GM21825 (cell line): Measurements from ENCODE around the gene CLK2.
A peak's percentile ranks its signal among the peaks of the same experiment; 100 is the strongest.
"Not testable (repeated sequence)": the region's sequence is repeated elsewhere in the genome, so short reads cannot be mapped to it uniquely, and the experiment has no call there.

Source experiments
- ATAC-seq: cut with Tn5 transposase; IDR thresholded peaks from one replicate; pipeline ENCODE4 v1.9.1; 2021; ENCODE audit warnings: mild to moderate bottlenecking, moderate library complexity; ENCODE audit not compliant: unreplicated experiment

Gene CLK2

DNA sequence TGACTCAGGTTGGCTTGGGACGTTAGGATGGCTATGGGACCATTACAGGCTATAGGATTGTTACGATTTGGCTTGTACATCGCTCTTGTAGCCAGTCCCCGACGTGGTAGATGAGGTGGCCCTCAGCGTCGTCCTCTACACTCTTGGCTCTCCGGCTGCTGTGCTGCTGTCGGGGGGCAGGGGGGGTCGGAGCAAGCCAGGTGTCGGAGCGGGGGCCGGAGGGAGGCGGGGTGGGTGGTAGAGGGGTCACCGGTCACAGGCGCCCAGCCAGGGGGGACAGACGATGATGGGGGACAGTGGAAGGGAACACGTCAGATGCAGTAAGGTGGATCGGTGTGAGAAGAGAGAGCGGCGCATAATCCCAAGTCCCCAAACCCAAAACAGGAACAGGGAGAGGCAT lies 4.7 kb downstream of the CLK2 start:
- ATAC-seq, result no peak

GRCh38 chr1:155267373-155267772 lies 5.9 kb downstream of the CLK2 start:
- ATAC-seq, result no peak

DNA sequence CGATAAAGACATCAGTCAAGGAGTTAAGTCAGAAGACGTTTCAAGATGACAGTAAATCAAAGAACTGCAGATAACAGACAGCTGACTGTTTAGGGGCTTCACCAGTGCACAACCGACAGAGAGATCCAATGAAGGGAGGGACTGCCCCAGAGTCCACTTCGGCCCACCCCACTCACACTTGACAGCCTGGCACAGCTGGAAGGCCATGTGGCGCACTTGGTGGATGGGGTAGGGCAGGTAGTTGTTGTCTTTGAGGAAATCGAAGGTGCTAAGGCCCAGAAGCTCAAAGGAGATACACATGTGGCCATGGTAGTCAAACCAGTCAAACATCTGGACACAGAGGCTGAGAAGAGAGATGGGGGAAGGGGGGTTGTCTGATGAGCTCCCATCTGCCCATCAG lies 6.8 kb downstream of the CLK2 start:
- ATAC-seq, result no peak

GRCh38 chr1:155263067-155263466 lies 10.2 kb downstream of the CLK2 start:
- no peak for ATAC-seq

DNA sequence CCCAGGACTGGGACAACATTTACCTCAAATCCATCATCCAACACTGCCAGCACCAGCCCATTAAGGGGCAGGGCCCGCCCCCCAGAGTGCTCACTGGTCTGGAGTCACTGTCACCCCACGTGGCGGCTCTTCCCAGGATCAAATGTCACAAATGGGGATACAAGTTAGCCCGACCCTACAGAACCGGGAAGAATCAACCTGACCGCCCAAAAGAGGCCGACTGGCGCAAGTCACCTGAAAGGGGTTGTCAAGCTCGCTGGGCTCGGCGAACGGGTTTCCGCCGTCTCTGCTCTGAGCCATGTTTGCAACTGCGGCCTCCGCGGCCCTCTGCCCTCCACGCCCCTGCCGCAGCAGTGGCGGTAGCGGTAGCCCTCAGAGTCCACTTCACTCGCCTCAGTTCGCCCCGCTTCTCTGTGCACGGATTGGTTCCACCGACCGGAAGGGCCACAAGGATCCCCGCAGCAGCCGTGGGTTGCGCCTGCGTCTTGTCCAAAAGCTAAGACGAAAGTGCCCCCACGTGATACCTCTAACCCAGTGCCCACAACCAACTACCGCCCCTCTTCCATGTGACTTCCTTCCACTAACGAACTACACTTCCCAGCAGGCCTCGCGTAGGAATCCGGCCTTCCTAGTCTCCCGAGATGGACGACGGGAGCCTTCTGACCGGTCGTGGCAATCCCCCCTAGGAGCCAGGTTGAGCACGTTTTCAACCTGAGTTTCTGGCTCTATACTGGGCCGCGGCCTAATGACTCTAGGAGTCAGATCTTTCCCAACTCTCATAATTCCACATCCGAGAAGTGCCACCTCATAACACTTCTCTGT lies 11.2 kb downstream of the CLK2 start, which contains the start of gene SCAMP3:
SCAMP3 (minus strand) TSS at position 509 of the 822 bp plus-strand sequence; CDS start at position 300, 209 bp downstream.
- ATAC-seq, result peak; percentile 82

- ATAC-seq, result peak; percentile 8
Observed at GRCh38 chr1:155261493-155261851, 11.8 kb downstream of the CLK2 start.

DNA sequence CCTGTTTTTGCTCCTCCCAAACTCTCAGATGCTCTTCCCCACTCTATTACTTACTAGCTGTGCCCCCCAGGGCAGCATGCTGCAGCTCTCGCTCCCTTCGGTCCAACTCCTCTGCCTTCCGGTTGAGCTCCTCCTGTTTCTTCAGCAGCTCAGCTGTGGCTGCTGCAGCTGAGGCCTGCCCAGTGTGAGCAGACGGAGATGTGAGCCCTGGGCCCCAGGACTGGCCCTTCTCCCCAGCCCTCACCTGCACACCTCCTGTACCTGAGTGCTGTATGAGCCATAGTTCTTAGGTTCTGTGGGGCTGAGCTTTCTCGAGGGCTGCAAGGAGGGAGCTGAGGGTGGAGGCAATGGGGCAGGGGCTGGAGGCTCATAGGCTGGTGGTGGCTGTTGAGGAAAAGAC lies 13.0 kb downstream of the CLK2 start:
- ATAC-seq, result no peak

- no peak for ATAC-seq
Observed at GRCh38 chr1:155256058-155256852, 17.0 kb downstream of the CLK2 start.

DNA sequence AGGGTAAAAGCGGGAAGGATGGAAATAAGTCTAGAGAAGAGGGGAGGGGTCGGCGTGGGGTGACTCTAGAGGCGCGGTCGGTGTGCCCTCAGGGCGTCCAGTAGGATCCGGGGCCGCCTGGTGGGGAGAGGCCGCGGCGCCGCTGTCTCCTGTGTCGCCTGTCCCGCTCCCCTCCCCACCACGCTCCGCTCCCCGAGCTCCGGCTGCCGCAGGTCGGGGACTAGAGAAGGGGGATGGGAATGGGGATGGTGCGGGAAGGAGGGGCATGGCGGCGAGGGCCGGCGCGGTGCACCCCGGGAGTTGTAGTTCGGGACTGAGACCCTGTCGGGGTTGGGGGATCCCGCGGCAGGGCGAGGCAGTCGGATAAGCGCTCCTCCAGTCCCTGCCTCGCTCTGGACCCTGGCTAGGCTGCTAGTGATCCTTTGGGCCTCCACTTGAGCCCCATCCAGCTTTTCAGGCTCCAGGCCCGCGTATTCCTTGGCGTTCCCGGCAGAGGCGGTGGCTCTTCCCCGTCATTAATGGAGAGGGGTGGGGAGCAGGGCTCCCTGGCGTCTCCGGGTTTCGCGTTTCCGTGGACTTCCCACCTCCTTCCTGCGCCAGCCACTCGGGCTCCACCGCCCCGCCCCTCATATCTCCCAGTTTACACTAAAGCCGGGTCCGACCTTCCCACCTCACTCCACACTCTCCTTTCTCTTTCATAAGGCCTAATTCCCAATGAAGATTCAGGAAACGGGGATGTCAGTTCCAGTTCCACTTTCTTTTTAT lies 17.9 kb downstream of the CLK2 start, which contains the start of gene ENTREP3:
ENTREP3 (minus strand) TSS at position 241 of the 765 bp plus-strand sequence. CDS start 606 bp downstream, outside the sequence.
- peak; percentile 53 for ATAC-seq

GRCh38 chr1:155254714-155255242 lies 18.5 kb downstream of the CLK2 start:
- no peak for ATAC-seq

GRCh38 chr1:155254228-155254713 lies 19.0 kb downstream of the CLK2 start:
- no peak for ATAC-seq

DNA sequence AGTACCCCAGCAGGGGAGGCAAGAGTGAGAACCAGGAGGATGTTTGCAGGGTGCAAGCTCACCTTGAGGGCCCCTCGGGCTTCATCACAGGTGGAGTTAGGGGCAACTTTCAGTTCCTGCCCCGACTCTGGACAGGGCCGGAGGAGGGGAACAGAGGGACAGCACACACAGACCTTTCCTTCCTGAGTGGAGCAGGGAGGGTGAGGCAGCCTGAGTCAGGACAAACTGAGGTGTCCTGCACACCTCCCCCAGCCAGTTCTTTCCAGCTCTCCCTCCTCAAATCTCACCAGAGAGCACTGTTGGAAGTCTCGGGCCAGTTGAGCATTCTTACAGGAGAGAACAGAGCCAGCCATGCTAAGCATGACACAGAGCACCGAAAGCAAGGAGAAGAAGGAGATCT lies 19.5 kb downstream of the CLK2 start:
- no peak for ATAC-seq

DNA sequence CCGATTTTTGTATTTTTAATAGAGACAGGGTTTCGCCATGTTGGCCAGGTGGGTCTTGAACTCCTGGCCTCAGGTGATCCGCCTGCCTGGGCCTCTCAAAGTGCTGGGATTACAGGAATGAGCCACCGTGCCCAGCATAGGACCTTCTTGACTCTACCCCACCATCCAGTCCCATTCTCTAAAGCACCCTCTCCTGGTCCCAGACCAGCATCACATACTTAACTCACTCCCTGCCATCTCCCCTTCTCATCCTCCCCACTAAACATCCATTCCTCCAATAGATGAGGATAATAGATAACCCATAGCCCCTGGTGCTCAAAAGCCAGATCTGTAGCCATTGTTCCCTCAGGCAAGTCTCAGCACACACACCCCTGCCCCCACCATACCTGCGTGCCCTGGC lies 20.1 kb downstream of the CLK2 start:
- ATAC-seq, result no peak

- ATAC-seq, result no peak
Observed at GRCh38 chr1:155251566-155251965, 21.7 kb downstream of the CLK2 start.

DNA sequence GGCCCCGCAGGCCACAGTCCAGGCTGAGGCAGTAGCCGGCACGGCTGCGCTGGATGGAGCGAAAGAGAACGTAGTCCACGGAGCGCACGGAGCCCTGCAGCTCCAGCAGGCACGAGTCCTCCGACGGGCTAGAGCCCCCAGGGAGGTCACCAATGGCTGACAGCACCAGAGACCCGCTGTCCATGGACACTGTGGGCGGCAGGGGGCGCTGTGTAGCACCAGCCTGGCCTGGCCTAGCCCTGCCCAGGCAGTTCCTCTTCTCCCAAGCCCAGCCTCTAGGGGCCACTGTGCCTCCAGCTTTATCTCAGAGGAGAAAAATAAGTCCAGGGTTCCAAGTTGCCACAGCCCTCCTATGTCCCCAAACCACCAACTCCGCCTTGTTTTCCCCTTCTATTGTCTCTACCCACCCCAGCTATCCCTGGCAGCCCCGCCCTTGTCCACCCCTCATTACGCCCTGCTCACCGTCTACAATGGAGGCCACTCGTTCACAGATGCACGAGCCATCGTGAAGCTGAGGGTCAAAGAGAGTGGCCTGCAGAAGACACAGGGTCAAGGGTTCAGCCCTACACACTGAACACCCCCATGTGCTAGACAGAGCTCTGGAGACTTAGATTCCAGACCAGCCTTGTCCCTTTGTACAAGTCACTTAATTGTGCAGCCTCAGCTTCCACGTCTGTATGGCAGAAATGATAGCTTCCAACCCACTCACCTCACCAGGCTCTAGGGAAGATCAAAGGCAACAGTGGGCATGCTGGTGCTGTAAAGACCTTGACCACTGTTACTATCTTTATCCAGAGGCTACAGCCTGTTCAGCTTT lies 22.5 kb downstream of the CLK2 start:
- ATAC-seq, result peak; percentile 74

GRCh38 chr1:155250246-155250632 lies 23.1 kb downstream of the CLK2 start:
- ATAC-seq, result peak; percentile 16

DNA sequence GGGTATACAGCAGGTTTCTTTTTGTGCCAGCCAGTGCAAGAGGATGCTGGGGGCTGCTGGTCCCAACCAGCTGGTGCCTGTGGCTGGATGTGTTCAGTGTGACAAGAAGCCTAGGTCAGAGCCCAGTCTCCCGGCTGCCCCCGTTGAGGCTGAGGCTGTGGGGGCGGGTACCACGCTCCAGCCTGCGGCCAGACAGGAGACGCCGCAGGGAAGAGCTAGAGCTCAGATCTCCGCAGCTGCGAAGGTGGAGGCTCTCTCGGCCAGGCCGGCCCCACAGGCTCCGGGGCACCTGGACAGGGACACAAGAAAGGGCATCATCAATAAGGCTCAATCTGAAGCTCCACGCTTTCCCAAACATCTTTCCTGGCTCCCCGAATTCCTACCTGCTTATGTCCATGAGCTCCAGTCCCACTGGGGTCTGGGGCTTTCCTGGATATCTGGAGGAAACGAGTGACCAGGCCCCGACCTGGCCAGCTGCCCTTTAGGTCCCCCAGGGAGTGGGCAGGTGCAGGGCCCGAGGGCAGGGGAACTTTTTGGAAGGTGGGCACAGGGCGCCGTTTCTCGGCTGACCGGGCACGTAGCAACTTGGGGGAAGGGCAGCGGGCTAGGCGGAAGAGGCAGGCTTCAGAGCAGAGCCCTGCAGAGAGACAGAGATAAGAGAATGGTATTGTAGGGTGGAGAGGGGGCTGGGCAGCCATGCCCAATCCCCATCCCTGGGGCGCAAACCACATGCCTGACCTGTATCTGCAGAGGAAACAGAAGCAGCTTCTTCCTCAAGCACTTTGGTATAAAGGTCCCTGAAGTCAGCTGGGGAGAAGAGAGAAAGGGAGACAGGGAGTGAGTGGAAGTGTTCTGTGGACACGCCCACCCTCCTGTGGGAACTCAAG lies 25.4 kb downstream of the CLK2 start:
- no peak for ATAC-seq

GRCh38 chr1:155246796-155247195 lies 26.5 kb downstream of the CLK2 start:
- ATAC-seq, result not testable (repeated sequence)

GRCh38 chr1:155245163-155245524 lies 28.2 kb downstream of the CLK2 start:
- no peak for ATAC-seq
